ENCODE measurements around the gene DNM1L.
"Not testable (repeated sequence)": the region's sequence is repeated elsewhere in the genome, so short reads cannot be mapped to it uniquely, and the experiment has no call there.

The DNM1L gene

GRCh38 chr12:32718926-32719325 lies 39.8 kb downstream of the DNM1L start:
- H3K4me1 Mint-ChIP-seq (ENCODE audit: low read depth) = no peaks in the 10 kb centered on the region
- no peak overlapping the region for H3K27ac Mint-ChIP-seq
- H3K9me3 Mint-ChIP-seq (ENCODE audit: low read depth) = no peaks in the 10 kb centered on the region
- peaks cover 3% of the 10 kb centered on the region for H3K36me3 Mint-ChIP-seq
- no peak overlapping the region for H3K4me3 Mint-ChIP-seq
- no peaks in the 10 kb centered on the region for H3K27me3 Mint-ChIP-seq

- H3K4me1 Mint-ChIP-seq (ENCODE audit: low read depth); H3K4me3 Mint-ChIP-seq; H3K9me3 Mint-ChIP-seq (ENCODE audit: low read depth); H3K27ac Mint-ChIP-seq; H3K27me3 Mint-ChIP-seq: not testable (repeated sequence)
- H3K36me3 Mint-ChIP-seq = peaks cover 14% of the 10 kb centered on the region
These were observed 46.2 kb downstream of the DNM1L start for GRCh38 chr12:32725308-32725707.

- Mint-ChIP-seq H3K9me3 (ENCODE audit: low read depth) (no peaks in the 10 kb centered on the region), H3K36me3 (peaks cover 14% of the 10 kb centered on the region), H3K4me3 (no peak overlapping the region), H3K27ac (no peak overlapping the region), H3K4me1 (ENCODE audit: low read depth) (peaks cover 2% of the 10 kb centered on the region), H3K27me3 (no peaks in the 10 kb centered on the region)
These were observed 47.2 kb downstream of the DNM1L start for GRCh38 chr12:32726286-32726685.

DNA sequence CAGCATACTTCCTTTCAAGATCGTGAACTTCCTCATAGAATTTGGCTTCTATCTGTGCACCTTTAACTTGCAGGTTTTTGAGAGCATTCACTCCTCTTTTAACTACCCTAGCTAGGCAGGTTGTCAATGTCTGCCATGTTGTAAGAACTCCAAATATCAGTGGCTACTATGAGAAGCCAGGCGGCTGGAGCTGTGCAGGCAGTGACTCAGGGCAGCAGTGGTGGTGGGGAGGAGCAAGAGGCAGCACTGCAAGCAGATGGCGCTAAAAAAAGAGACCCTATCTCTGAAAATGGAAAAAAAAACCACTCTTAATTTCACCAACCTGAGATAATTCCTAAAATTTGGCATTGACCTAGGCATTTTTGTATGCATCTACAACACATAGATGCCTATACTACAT lies 48.1 kb downstream of the DNM1L start:
- H3K36me3 Mint-ChIP-seq = peaks cover 14% of the 10 kb centered on the region

GRCh38 chr12:32734952-32735351 lies 55.9 kb downstream of the DNM1L start:
- no peak overlapping the region for H3K4me3 Mint-ChIP-seq
- H3K36me3 Mint-ChIP-seq = no peaks in the 10 kb centered on the region
- H3K27ac Mint-ChIP-seq = no peak overlapping the region
- peaks cover 5% of the 10 kb centered on the region for H3K4me1 Mint-ChIP-seq (ENCODE audit: low read depth)
- no peaks in the 10 kb centered on the region for H3K9me3 Mint-ChIP-seq (ENCODE audit: low read depth)
- no peaks in the 10 kb centered on the region for H3K27me3 Mint-ChIP-seq

More for the DNA sequence above, 48.1 kb downstream of the DNM1L start:
- Mint-ChIP-seq H3K27me3 (no peaks in the 10 kb centered on the region), H3K4me1 (ENCODE audit: low read depth) (peaks cover 2% of the 10 kb centered on the region), H3K9me3 (ENCODE audit: low read depth) (no peaks in the 10 kb centered on the region), H3K4me3 (no peak overlapping the region), H3K27ac (no peak overlapping the region)

GRCh38 chr12:32736445-32736844 lies 57.3 kb downstream of the DNM1L start:
- H3K4me1 Mint-ChIP-seq (ENCODE audit: low read depth) = peaks cover 5% of the 10 kb centered on the region
- no peaks in the 10 kb centered on the region for H3K9me3 Mint-ChIP-seq (ENCODE audit: low read depth)
- no peaks in the 10 kb centered on the region for H3K36me3 Mint-ChIP-seq
- no peak overlapping the region for H3K4me3 Mint-ChIP-seq
- H3K27me3 Mint-ChIP-seq = no peaks in the 10 kb centered on the region
- no peak overlapping the region for H3K27ac Mint-ChIP-seq

DNA sequence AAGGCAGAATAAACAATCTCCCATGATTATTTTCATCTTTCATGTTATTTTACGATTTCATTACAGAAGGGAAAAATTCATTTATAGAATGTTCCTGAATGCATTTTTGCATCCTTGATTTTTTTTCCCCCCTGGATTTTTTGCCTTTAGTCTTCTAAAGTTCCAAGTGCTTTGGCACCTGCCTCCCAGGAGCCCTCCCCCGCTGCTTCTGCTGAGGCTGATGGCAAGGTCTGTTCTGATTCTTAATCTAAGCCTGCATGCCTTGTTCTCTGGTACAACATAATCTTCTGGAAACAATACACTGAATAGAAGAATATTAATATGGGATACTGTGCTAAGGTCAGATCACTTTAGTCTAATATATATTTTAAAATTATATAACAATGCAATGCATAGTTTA lies 58.6 kb downstream of the DNM1L start:
- Mint-ChIP-seq H3K4me1 (ENCODE audit: low read depth) (peaks cover 5% of the 10 kb centered on the region), H3K27ac (no peak overlapping the region), H3K27me3 (no peaks in the 10 kb centered on the region), H3K36me3 (no peaks in the 10 kb centered on the region), H3K4me3 (no peak overlapping the region), H3K9me3 (ENCODE audit: low read depth) (no peaks in the 10 kb centered on the region)

DNA sequence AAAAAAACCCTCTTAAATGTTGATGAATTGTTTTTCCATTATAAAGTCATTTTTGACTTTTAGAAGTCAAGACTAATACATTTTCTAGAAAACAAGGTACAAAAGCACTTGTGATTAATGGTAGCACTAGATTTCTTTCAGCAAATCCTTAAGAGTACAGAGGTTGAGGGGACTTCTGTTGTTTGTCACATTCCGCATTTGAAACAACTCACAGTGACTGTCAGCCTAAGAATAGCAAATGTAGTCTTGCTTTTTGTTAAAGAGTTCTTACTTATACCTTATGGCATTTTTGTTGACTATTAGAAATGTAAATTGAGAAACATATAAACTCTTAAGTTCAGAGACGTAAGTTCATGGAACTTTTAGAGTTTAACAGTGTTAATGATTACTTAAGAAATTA lies 60.2 kb downstream of the DNM1L start:
- no peaks in the 10 kb centered on the region for H3K36me3 Mint-ChIP-seq

DNA sequence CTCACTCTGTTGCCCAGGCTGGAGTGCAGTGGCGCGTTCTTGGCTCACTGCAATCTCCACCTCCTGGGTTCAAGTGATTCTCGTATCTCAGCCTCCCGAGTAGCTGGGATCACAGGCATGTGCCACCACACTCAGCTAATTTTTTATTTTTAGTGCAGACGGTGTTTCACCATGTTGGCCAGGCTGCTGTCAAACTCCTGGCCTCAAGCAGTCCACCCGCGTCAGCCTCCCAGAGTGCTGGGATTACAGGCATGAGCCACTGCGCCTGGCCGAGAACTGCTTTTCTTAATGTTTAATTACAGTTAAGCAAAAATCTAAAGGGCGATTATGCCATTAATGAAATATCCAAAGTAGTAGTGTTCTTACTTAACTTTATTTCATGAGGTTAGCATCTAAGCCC lies 63.0 kb downstream of the DNM1L start:
- peaks cover under 1% of the 10 kb centered on the region for H3K36me3 Mint-ChIP-seq
- no peak overlapping the region for H3K27ac Mint-ChIP-seq

More for the DNA sequence above, 60.2 kb downstream of the DNM1L start:
- Mint-ChIP-seq H3K4me3 (no peak overlapping the region), H3K27me3 (no peaks in the 10 kb centered on the region), H3K4me1 (ENCODE audit: low read depth) (peaks cover 10% of the 10 kb centered on the region), H3K9me3 (ENCODE audit: low read depth) (no peaks in the 10 kb centered on the region), H3K27ac (no peak overlapping the region)

DNA sequence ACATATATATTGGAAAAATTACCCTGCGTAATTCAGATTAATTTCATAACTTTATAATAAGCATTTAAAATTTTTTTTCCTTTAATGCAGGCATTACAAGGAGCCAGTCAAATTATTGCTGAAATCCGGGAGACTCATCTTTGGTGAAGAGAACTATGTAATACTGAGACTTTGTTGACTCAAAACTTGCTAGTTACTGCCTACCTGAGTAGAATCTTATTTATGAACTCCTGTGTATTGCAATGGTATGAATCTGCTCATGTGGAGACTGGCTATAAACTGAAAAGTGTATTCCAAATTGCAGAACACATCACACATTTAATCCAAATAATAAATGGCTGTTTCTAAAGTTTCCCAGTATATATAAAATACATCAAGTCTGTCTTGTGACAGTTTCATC lies 64.2 kb downstream of the DNM1L start:
- H3K36me3 Mint-ChIP-seq = peaks cover 2% of the 10 kb centered on the region
- peak overlapping the region; percentile 46 for H3K27ac Mint-ChIP-seq
- peaks cover 12% of the 10 kb centered on the region for H3K4me1 Mint-ChIP-seq (ENCODE audit: low read depth)
- no peaks in the 10 kb centered on the region for H3K9me3 Mint-ChIP-seq (ENCODE audit: low read depth)
- H3K4me3 Mint-ChIP-seq = no peak overlapping the region
- no peaks in the 10 kb centered on the region for H3K27me3 Mint-ChIP-seq

More for the DNA sequence above, 63.0 kb downstream of the DNM1L start:
- Mint-ChIP-seq H3K4me1 (ENCODE audit: low read depth) (peaks cover 15% of the 10 kb centered on the region), H3K9me3 (ENCODE audit: low read depth) (no peaks in the 10 kb centered on the region), H3K27me3 (no peaks in the 10 kb centered on the region), H3K4me3 (no peak overlapping the region)

DNA sequence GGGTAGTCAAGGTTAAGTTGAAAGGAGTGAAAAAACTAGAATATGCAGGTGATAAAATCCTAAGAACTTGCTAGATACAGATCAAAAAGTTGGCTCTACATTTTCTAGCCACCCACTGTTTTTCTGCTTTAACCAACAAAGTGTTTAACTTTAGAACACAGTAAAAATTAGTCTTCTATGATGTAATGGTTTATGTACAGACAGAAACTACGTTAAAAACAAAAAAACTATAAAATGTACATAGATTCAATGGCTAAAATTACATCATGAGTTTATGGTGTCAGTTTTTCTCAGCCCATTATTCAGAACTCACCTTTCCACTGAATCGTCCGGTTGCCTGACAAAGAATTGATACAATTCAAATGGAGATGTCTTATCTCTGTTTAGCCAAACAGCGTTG lies 74.5 kb downstream of the DNM1L start:
- Mint-ChIP-seq H3K27me3 (no peaks in the 10 kb centered on the region), H3K4me3 (peak overlapping the region; percentile 91), H3K27ac (peak overlapping the region; percentile 93), H3K9me3 (ENCODE audit: low read depth) (no peaks in the 10 kb centered on the region), H3K4me1 (ENCODE audit: low read depth) (peaks cover 27% of the 10 kb centered on the region), H3K36me3 (peaks cover 5% of the 10 kb centered on the region)

GRCh38 chr12:32754111-32754510 lies 75.0 kb downstream of the DNM1L start:
- Mint-ChIP-seq H3K4me1 (ENCODE audit: low read depth) (peaks cover 27% of the 10 kb centered on the region), H3K4me3 (peak overlapping the region; percentile 91), H3K27me3 (no peaks in the 10 kb centered on the region), H3K9me3 (ENCODE audit: low read depth) (no peaks in the 10 kb centered on the region), H3K27ac (peak overlapping the region; percentile 93), H3K36me3 (peaks cover 5% of the 10 kb centered on the region)

GRCh38 chr12:32755051-32755653 lies 76.1 kb downstream of the DNM1L start:
- peak overlapping the region; percentile 93 for H3K27ac Mint-ChIP-seq
- H3K9me3 Mint-ChIP-seq (ENCODE audit: low read depth) = no peaks in the 10 kb centered on the region
- H3K4me3 Mint-ChIP-seq = peak overlapping the region; percentile 91
- peaks cover 5% of the 10 kb centered on the region for H3K36me3 Mint-ChIP-seq
- H3K4me1 Mint-ChIP-seq (ENCODE audit: low read depth) = peaks cover 27% of the 10 kb centered on the region
- no peaks in the 10 kb centered on the region for H3K27me3 Mint-ChIP-seq

DNA sequence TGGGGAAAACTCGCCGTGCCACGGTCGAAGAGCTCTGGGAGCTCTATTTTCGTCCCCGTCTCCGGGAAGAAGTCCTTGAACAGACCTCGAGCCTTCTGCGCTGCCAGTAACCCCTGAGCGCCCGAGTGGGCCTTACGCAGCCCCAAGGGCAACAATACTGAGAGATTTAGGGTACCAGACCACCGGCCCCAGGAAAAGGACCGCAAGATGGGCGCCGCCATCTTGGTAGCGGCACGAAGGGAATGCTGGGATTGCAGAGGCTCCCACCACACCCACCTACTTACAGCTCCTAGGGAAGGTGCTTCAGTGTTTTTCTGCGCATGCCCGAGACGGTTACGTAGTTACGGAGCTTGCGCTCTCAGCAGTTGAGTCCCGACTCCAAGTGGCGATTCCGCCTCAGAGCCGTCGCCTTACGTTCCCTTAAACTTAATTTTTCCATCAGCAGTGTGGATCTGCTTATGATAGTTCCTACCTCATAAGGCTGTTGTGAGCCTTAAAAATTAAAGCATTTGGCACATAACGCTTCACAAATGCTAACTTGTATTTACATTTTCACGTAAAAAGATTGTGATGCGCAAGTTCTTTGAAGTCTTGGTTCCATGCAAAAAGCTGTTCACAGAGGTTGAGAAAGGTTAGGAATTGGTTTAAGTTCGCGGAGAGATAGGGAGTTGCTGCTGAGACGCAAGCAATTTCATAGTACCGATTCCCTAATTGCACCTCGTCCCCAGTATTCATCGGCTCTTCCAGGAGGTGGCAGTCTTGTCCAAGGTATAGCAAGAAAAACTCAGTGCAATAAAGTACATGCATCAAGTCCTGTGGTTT lies 76.8 kb downstream of the DNM1L start, which contains the start of gene YARS2:
Gene YARS2 (minus strand): TSS at position 244 of the 822 bp plus-strand sequence. CDS start 23 bp downstream, at position 221.
- Mint-ChIP-seq H3K4me3 (peak within 1 kb of the TSS; percentile 91), H3K4me1 (ENCODE audit: low read depth) (peaks cover 27% of the 10 kb centered on the region), H3K36me3 (peaks cover 2% of the 10 kb centered on the region)

GRCh38 chr12:32756476-32757066 lies 77.5 kb downstream of the DNM1L start:
- no peaks in the 10 kb centered on the region for H3K27me3 Mint-ChIP-seq
- peaks cover 2% of the 10 kb centered on the region for H3K36me3 Mint-ChIP-seq
- H3K27ac Mint-ChIP-seq = peak overlapping the region; percentile 93
- H3K9me3 Mint-ChIP-seq (ENCODE audit: low read depth) = no peaks in the 10 kb centered on the region
- H3K4me1 Mint-ChIP-seq (ENCODE audit: low read depth) = peaks cover 27% of the 10 kb centered on the region
- H3K4me3 Mint-ChIP-seq = peak overlapping the region; percentile 91

More for the DNA sequence above, 76.8 kb downstream of the DNM1L start, which contains the start of gene YARS2:
- Mint-ChIP-seq H3K9me3 (ENCODE audit: low read depth) (no peaks in the 10 kb centered on the region), H3K27me3 (no peaks in the 10 kb centered on the region), H3K27ac (peak within 1 kb of the TSS; percentile 93)
